ENCODE results near the gene NDUFAF8. TPM values are rescaled to one million over a fixed set of nuclear protein-coding genes. Genes with fewer than 3 reads are reported as not detected.
"Not testable (repeated sequence)": the region's sequence is repeated elsewhere in the genome, so short reads cannot be mapped to it uniquely, and the experiment has no call there.

Gene NDUFAF8
- total and polyA plus RNA-seq, 7 experiments from 2014 or later, result 34.2 to 85.9 (median 45.1) TPM

- ATAC-seq, result peak; percentile 96
- Histone ChIP-seq H3K27ac (ENCODE audit: low read depth, low read length) (peak within 1 kb of the TSS; percentile 68), H3K36me3 (ENCODE audit: control insufficient read depth in 2 of 3, insufficient read depth in 3 of 3, low read length in 3 of 3) (peaks cover 0 to 6% (median 0%) of the 10 kb centered on the region in 3 experiments), H3K9me3 (ENCODE audit: control insufficient read depth in 2 of 3, low read length in 3 of 3) (no peaks in the 10 kb centered on the region), H3K4me3 (ENCODE audit: low read length) (peak within 1 kb of the TSS; percentile 60), H3K27me3 (ENCODE audit: control insufficient read depth in 2 of 2, insufficient read depth in 2 of 2, low read length in 2 of 2) (no peaks in the 10 kb centered on the region), H3K4me1 (ENCODE audit: control insufficient read depth in 2 of 2, insufficient read depth in 2 of 2, low read length in 2 of 2) (peaks cover 11 to 19% of the 10 kb centered on the region in 2 donors)
- H3K9me3 Mint-ChIP-seq, result no peaks in the 10 kb centered on the region
- peaks cover 0 to 8% (median 0%) of the 10 kb centered on the region in 5 donors for H3K27me3 Mint-ChIP-seq
- H3K36me3 Mint-ChIP-seq, result peaks cover 0 to 8% (median 4%) of the 10 kb centered on the region in 5 donors
- H3K4me3 Mint-ChIP-seq, result peak within 1 kb of the TSS; percentile 74 to 89 (median 86)
- peaks cover 13 to 24% (median 20%) of the 10 kb centered on the region in 7 donors for H3K4me1 Mint-ChIP-seq
- H3K27ac Mint-ChIP-seq, result peak within 1 kb of the TSS; percentile 7 to 84 (median 74)
- peak; percentile 96 to 100 (median 98) for DNase-seq
- intact Hi-C loops (cut with micrococcal nuclease), result loop anchor here (1.0 to 10.0 kb wide), 12 partner anchors 16 to 1186 kb away; partner anchors contain the start of genes NDUFAF8 (in 2 of the 2), RNF213 (in 2 of the 2), TEPSIN (in 2 of the 2) and CCDC40 (in 1 of the 2)
- ChIA-PET POLR2A (interaction anchor here (0.6 to 1.3 kb wide), 6 partner anchors 12 to 954 kb away, joined by 3 to 24 read pairs (median 4); partner anchors contain the start of genes ACTG1, ARL16, HGS and NDUFAF8), CTCF (interaction anchor here (1.0 kb wide), 1 partner anchor 200 kb away, joined by 3 read pairs; no protein-coding TSS in a partner anchor)
These were observed 16.0 kb upstream of the NDUFAF8 start, which contains the start of gene CEP131 for GRCh38 chr17:81222906-81223761. CEP131 (minus strand) TSS chr17:81222965; CDS start chr17:81220056, 2,909 bp downstream.

- H3K27ac Mint-ChIP-seq, result peak overlapping the region in 8 of 9 donors; percentile 7 to 79 (median 68)
- peak overlapping the region; percentile 52 for H3K4me3 ChIP-seq (ENCODE audit: low read length)
- peaks cover 11 to 19% of the 10 kb centered on the region in 2 donors for H3K4me1 ChIP-seq (ENCODE audit: control insufficient read depth in 2 of 2, insufficient read depth in 2 of 2, low read length in 2 of 2)
- no peak for ATAC-seq
- H3K4me1 Mint-ChIP-seq, result peaks cover 13 to 24% (median 21%) of the 10 kb centered on the region in 7 donors
- peak overlapping the region; percentile 63 for H3K27ac ChIP-seq (ENCODE audit: low read depth, low read length)
- no peak for DNase-seq
- ChIA-PET POLR2A (no interaction called here), CTCF (no interaction called here)
- H3K4me3 Mint-ChIP-seq, result peak overlapping the region; percentile 74 to 89 (median 84)
- no peaks in the 10 kb centered on the region for H3K9me3 Mint-ChIP-seq
- intact Hi-C loops (cut with micrococcal nuclease), result loop anchor here (1.0 to 10.0 kb wide), 12 partner anchors 16 to 1186 kb away; partner anchors contain the start of genes NDUFAF8 (in 2 of the 2), RNF213 (in 2 of the 2), TEPSIN (in 2 of the 2) and CCDC40 (in 1 of the 2)
- peaks cover 0 to 8% (median 0%) of the 10 kb centered on the region in 5 donors for H3K27me3 Mint-ChIP-seq
- no peaks in the 10 kb centered on the region for H3K27me3 ChIP-seq (ENCODE audit: control insufficient read depth in 2 of 2, insufficient read depth in 2 of 2, low read length in 2 of 2)
- H3K36me3 ChIP-seq (ENCODE audit: control insufficient read depth in 2 of 3, insufficient read depth in 3 of 3, low read length in 3 of 3), result peaks cover 0 to 2% (median 0%) of the 10 kb centered on the region in 3 experiments
- peaks cover 0 to 10% (median 4%) of the 10 kb centered on the region in 5 donors for H3K36me3 Mint-ChIP-seq
- H3K9me3 ChIP-seq (ENCODE audit: control insufficient read depth in 2 of 3, low read length in 3 of 3), result no peaks in the 10 kb centered on the region
These were observed 15.4 kb upstream of the NDUFAF8 start for GRCh38 chr17:81223762-81224130.

DNA sequence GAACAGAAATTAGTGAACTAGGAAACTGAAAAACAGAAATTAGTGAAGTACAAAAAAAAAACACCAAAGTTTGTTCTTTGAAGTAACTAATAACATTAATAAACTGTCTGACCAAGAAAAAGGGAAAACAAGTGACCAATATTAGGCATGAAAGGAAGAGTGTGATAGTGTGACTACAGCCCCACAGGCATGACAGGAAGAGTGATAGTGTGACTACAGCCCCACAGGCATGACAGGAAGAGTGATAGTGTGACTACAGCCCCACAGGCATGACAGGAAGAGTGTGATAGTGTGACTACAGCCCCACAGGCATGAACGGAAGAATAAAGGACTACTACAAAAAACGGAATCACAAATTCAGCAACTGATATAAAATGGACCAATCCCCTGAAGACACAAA, 11.5 kb upstream of the NDUFAF8 start:
- H3K27ac ChIP-seq (ENCODE audit: low read depth, low read length); CTCF ChIA-PET: not testable (repeated sequence)

DNA sequence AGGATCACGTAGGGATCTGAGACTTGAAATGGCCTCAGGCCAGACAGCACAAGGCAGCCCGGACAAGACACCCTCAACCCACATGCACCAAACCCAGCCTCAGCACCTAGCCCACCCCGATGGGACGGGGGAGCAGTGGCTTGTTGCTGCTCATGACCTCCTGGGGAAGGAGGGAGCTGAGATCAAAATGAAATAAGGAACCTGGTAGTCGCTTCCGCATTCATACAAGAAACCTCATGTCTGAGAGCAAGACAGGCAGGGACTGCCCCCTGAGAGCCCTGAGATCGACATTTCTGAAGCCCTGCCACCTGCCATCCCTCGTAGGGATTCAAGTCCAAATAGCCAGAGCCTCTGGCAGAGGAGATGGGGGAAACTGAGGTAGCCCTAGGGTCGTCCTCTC, 10.7 kb upstream of the NDUFAF8 start:
- Mint-ChIP-seq H3K4me3 (no peak overlapping the region), H3K9me3 (no peaks in the 10 kb centered on the region), H3K36me3 (peaks cover 9 to 21% (median 14%) of the 10 kb centered on the region in 5 donors), H3K27ac (no peak overlapping the region), H3K27me3 (peaks cover 0 to 8% (median 0%) of the 10 kb centered on the region in 5 donors), H3K4me1 (peaks cover 10 to 28% (median 15%) of the 10 kb centered on the region in 7 donors)
- H3K4me1 ChIP-seq (ENCODE audit: control insufficient read depth in 2 of 2, insufficient read depth in 2 of 2, low read length in 2 of 2), result peaks cover 3 to 4% of the 10 kb centered on the region in 2 donors
- no peaks in the 10 kb centered on the region for H3K27me3 ChIP-seq (ENCODE audit: control insufficient read depth in 2 of 2, insufficient read depth in 2 of 2, low read length in 2 of 2)
- no peaks in the 10 kb centered on the region for H3K9me3 ChIP-seq (ENCODE audit: control insufficient read depth in 2 of 3, low read length in 3 of 3)
- no peak overlapping the region for H3K4me3 ChIP-seq (ENCODE audit: low read length)
- intact Hi-C loops (cut with micrococcal nuclease), result loop anchor here in 1 of 2 donors (10.0 kb wide), 2 partner anchors 964 to 1084 kb away; partner anchors contain the start of genes EIF4A3 and RNF213
- H3K36me3 ChIP-seq (ENCODE audit: control insufficient read depth in 2 of 3, insufficient read depth in 3 of 3, low read length in 3 of 3), result peaks cover 0 to 43% (median 4%) of the 10 kb centered on the region in 3 experiments
- ATAC-seq (peak; percentile 51), DNase-seq (no peak)
- CTCF ChIA-PET, result no interaction called here
- POLR2A ChIA-PET, result no interaction called here
- H3K27ac ChIP-seq (ENCODE audit: low read depth, low read length), result no peak overlapping the region

More for the DNA sequence above, 11.5 kb upstream of the NDUFAF8 start:
- H3K27me3 ChIP-seq (ENCODE audit: control insufficient read depth in 2 of 2, insufficient read depth in 2 of 2, low read length in 2 of 2); H3K9me3 ChIP-seq (ENCODE audit: control insufficient read depth in 2 of 3, low read length in 3 of 3); ATAC-seq; H3K4me3 Mint-ChIP-seq; H3K4me3 ChIP-seq (ENCODE audit: low read length); DNase-seq; POLR2A ChIA-PET; H3K27me3 Mint-ChIP-seq; H3K9me3 Mint-ChIP-seq; H3K27ac Mint-ChIP-seq; H3K4me1 ChIP-seq (ENCODE audit: control insufficient read depth in 2 of 2, insufficient read depth in 2 of 2, low read length in 2 of 2): not testable (repeated sequence)
- intact Hi-C loops (cut with micrococcal nuclease), result loop anchor here in 1 of 2 donors (10.0 kb wide), 2 partner anchors 963 to 1083 kb away; partner anchors contain the start of genes EIF4A3 and RNF213
- H3K36me3 ChIP-seq (ENCODE audit: control insufficient read depth in 2 of 3, insufficient read depth in 3 of 3, low read length in 3 of 3), result peaks cover 0 to 35% (median 4%) of the 10 kb centered on the region in 3 experiments
- peaks cover 9 to 21% (median 14%) of the 10 kb centered on the region in 5 donors for H3K36me3 Mint-ChIP-seq
- H3K4me1 Mint-ChIP-seq, result peaks cover 10 to 28% (median 16%) of the 10 kb centered on the region in 7 donors

DNA sequence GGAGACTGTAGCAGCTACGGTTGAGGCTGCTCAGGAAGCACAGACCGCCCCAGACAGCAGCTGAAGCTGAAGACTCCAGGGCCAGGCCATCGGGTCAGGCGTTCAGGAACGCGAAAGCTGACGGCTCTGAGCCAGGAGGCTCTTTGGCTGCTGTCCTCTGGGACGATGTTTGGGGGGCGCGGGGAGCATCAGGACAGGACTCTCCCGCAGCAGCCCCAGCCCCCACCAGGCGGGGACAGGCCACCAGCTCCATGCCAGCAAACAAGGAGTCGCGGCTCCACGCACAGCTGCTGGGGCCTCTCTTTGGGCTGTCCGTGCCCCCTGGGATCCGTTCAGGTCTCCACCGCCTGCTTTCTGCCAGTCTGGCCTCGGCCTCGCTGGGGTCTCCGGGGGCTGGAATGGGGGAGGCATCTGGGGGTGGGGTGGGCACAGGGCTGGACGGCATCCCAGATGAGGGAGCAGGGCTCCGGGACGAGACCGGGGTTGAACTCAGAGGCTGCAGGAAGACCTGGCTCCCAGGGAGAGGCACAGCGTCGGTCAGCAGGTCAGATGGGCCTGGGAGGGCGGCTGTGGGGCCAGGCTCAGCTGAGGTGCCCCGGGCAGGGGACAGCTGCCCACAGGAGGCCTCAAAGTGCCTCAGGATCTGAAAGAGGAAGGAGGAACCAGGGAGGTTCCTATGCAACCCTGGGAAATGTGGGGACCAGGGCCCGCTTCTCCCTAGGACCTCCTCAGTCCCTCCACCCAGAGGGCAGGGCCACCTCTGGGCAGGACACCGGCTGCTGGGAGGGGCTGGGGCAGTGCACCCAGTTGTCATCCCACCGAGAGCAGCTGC, 10.1 kb upstream of the NDUFAF8 start:
- Mint-ChIP-seq H3K36me3 (peaks cover 9 to 21% (median 14%) of the 10 kb centered on the region in 5 donors), H3K9me3 (no peaks in the 10 kb centered on the region), H3K4me3 (no peak overlapping the region), H3K27ac (no peak overlapping the region), H3K4me1 (peaks cover 4 to 22% (median 9%) of the 10 kb centered on the region in 7 donors), H3K27me3 (peaks cover 0 to 5% (median 0%) of the 10 kb centered on the region in 5 donors)
- Histone ChIP-seq H3K36me3 (ENCODE audit: control insufficient read depth in 2 of 3, insufficient read depth in 3 of 3, low read length in 3 of 3) (peaks cover 0 to 49% (median 4%) of the 10 kb centered on the region in 3 experiments), H3K4me3 (ENCODE audit: low read length) (no peak overlapping the region), H3K27me3 (ENCODE audit: control insufficient read depth in 2 of 2, insufficient read depth in 2 of 2, low read length in 2 of 2) (no peaks in the 10 kb centered on the region), H3K27ac (ENCODE audit: low read depth, low read length) (no peak overlapping the region), H3K4me1 (ENCODE audit: control insufficient read depth in 2 of 2, insufficient read depth in 2 of 2, low read length in 2 of 2) (no peaks in the 10 kb centered on the region), H3K9me3 (ENCODE audit: control insufficient read depth in 2 of 3, low read length in 3 of 3) (no peaks in the 10 kb centered on the region)
- intact Hi-C loops (cut with micrococcal nuclease), result loop anchor here in 1 of 2 donors (10.0 kb wide), 2 partner anchors 964 to 1084 kb away; partner anchors contain the start of genes EIF4A3 and RNF213
- ChIA-PET POLR2A (no interaction called here), CTCF (no interaction called here)
- ATAC-seq, result peak; percentile 25
- no peak for DNase-seq

GRCh38 chr17:81229666-81229920, 9.5 kb upstream of the NDUFAF8 start:
- Histone ChIP-seq H3K4me3 (ENCODE audit: low read length) (no peak overlapping the region), H3K9me3 (ENCODE audit: control insufficient read depth in 2 of 3, low read length in 3 of 3) (no peaks in the 10 kb centered on the region), H3K27ac (ENCODE audit: low read depth, low read length) (no peak overlapping the region), H3K27me3 (ENCODE audit: control insufficient read depth in 2 of 2, insufficient read depth in 2 of 2, low read length in 2 of 2) (no peaks in the 10 kb centered on the region), H3K4me1 (ENCODE audit: control insufficient read depth in 2 of 2, insufficient read depth in 2 of 2, low read length in 2 of 2) (no peaks in the 10 kb centered on the region), H3K36me3 (ENCODE audit: control insufficient read depth in 2 of 3, insufficient read depth in 3 of 3, low read length in 3 of 3) (peaks cover 0 to 52% (median 4%) of the 10 kb centered on the region in 3 experiments)
- Mint-ChIP-seq H3K27ac (no peak overlapping the region), H3K27me3 (peaks cover 0 to 5% (median 0%) of the 10 kb centered on the region in 5 donors), H3K4me3 (no peak overlapping the region), H3K36me3 (peaks cover 9 to 21% (median 14%) of the 10 kb centered on the region in 5 donors), H3K4me1 (peaks cover 4 to 23% (median 10%) of the 10 kb centered on the region in 7 donors), H3K9me3 (no peaks in the 10 kb centered on the region)
- DNase-seq, result no peak
- POLR2A ChIA-PET, result no interaction called here
- intact Hi-C loops (cut with micrococcal nuclease), result loop anchor here in 1 of 2 donors (10.0 kb wide), 2 partner anchors 965 to 1085 kb away; partner anchors contain the start of genes EIF4A3 and RNF213
- ATAC-seq, result no peak
- CTCF ChIA-PET, result no interaction called here
